Mesothelial cell of epicardium (in vitro differentiated cells): ENCODE results near the gene ULBP2. TPM values are rescaled to one million over a fixed set of nuclear protein-coding genes. Genes with fewer than 3 reads are reported as not detected.
"Not testable (repeated sequence)": the region's sequence is repeated elsewhere in the genome, so short reads cannot be mapped to it uniquely, and the experiment has no call there.

Experiments used
- DNase-seq, 2 experiments: peaks; one replicate each; pipeline ENCODE4 v3.0.0; 2021; ENCODE audit warnings: low spot score in 2 of 2; ENCODE audit not compliant: unreplicated experiment in 2 of 2
- H3K27ac Mint-ChIP-seq: 2 replicates; pipeline ENCODE4 v1.8.0; 2021; ENCODE audit warnings: mixed read lengths
- H3K27me3 Mint-ChIP-seq: 2 replicates; pipeline ENCODE4 v1.8.0; 2021; ENCODE audit warnings: low read depth, mixed read lengths
- H3K36me3 Mint-ChIP-seq: 2 replicates; pipeline ENCODE4 v1.8.0; 2021; ENCODE audit warnings: mixed read lengths
- H3K4me1 Mint-ChIP-seq: 2 replicates; pipeline ENCODE4 v1.8.0; 2021; ENCODE audit warnings: mixed read lengths
- H3K4me3 Mint-ChIP-seq: 2 replicates; pipeline ENCODE4 v1.8.0; 2021; ENCODE audit warnings: mild to moderate bottlenecking, moderate library complexity, mixed read lengths
- H3K9me3 Mint-ChIP-seq: 2 replicates; pipeline ENCODE4 v1.8.0; 2021; ENCODE audit warnings: mixed read lengths
- CTCF ChIP-seq: fragments of 200-600 bp; sonication (generic); IDR thresholded peaks from one replicate; pipeline ENCODE4 v1.5.0; 2021; ENCODE audit warnings: antibody characterized with exemption; ENCODE audit not compliant: unreplicated experiment
- total RNA-seq: library from RNA; stranded (reverse); gene quantifications from 3 replicates; pipeline ENCODE4 v1.2.1, GENCODE V29; 2021

Gene ULBP2
- total RNA-seq, 1 donor from 2014 or later = 0.42 TPM

- Mint-ChIP-seq H3K4me1 (no peaks in the 10 kb centered on the region), H3K4me3 (no peak overlapping the region), H3K9me3 (peaks cover 11% of the 10 kb centered on the region), H3K36me3 (no peaks in the 10 kb centered on the region), H3K27ac (no peak overlapping the region), H3K27me3 (peaks cover 62% of the 10 kb centered on the region)
- TF ChIP-seq CTCF = no peak
- DNase-seq = no peak
These were observed 28.7 kb upstream of the ULBP2 start for GRCh38 chr6:149913085-149913484.

- DNase-seq = no peak
These were observed 28.1 kb upstream of the ULBP2 start for GRCh38 chr6:149913540-149914240.

GRCh38 chr6:149915970-149916865 lies 25.6 kb upstream of the ULBP2 start:
- peaks cover 81% of the 10 kb centered on the region for H3K27me3 Mint-ChIP-seq
- TF ChIP-seq CTCF = no peak
- DNase-seq = no peak
- H3K9me3 Mint-ChIP-seq = no peaks in the 10 kb centered on the region
- no peaks in the 10 kb centered on the region for H3K36me3 Mint-ChIP-seq
- H3K4me3 Mint-ChIP-seq = no peak overlapping the region
- no peaks in the 10 kb centered on the region for H3K4me1 Mint-ChIP-seq
- no peak overlapping the region for H3K27ac Mint-ChIP-seq

More at GRCh38 chr6:149913540-149914240, 28.1 kb upstream of the ULBP2 start:
- no peak for TF ChIP-seq CTCF
- no peak overlapping the region for H3K4me3 Mint-ChIP-seq
- no peak overlapping the region for H3K27ac Mint-ChIP-seq
- H3K9me3 Mint-ChIP-seq = peaks cover 8% of the 10 kb centered on the region
- H3K4me1 Mint-ChIP-seq = no peaks in the 10 kb centered on the region
- H3K27me3 Mint-ChIP-seq = peaks cover 68% of the 10 kb centered on the region
- no peaks in the 10 kb centered on the region for H3K36me3 Mint-ChIP-seq

GRCh38 chr6:149917679-149918078 lies 24.1 kb upstream of the ULBP2 start:
- no peak for DNase-seq
- no peak for TF ChIP-seq CTCF
- Mint-ChIP-seq H3K9me3 (no peaks in the 10 kb centered on the region), H3K27me3 (peaks cover 86% of the 10 kb centered on the region), H3K36me3 (no peaks in the 10 kb centered on the region), H3K4me1 (no peaks in the 10 kb centered on the region), H3K27ac (no peak overlapping the region), H3K4me3 (no peak overlapping the region)

- Mint-ChIP-seq H3K4me3 (no peak overlapping the region), H3K27ac (no peak overlapping the region), H3K4me1 (peaks cover 6% of the 10 kb centered on the region), H3K27me3 (peaks cover 86% of the 10 kb centered on the region), H3K36me3 (no peaks in the 10 kb centered on the region), H3K9me3 (no peaks in the 10 kb centered on the region)
- no peak for TF ChIP-seq CTCF
- peak in 1 of 2 experiments; percentile 33 for DNase-seq
These were observed 23.5 kb upstream of the ULBP2 start for GRCh38 chr6:149918151-149918905.

- not testable (repeated sequence) for DNase-seq, H3K4me1 Mint-ChIP-seq, H3K9me3 Mint-ChIP-seq, H3K27ac Mint-ChIP-seq, H3K36me3 Mint-ChIP-seq, H3K4me3 Mint-ChIP-seq
- H3K27me3 Mint-ChIP-seq = peaks cover 86% of the 10 kb centered on the region
These were observed 22.5 kb upstream of the ULBP2 start for GRCh38 chr6:149919126-149919833.
